MCF 10A (cell line): Measurements from ENCODE around the gene XRN1. TPM values are rescaled to one million over a fixed set of nuclear protein-coding genes. Genes with fewer than 3 reads are reported as not detected.
A peak's percentile ranks its signal among the peaks of the same experiment; 100 is the strongest.

ENCODE experiments used
- BruUV-seq: library from RNA; stranded (reverse); fragments of 400-500 nt; replicated peaks from 2 replicates; lab custom pipeline; 2021; lab: Mats Ljungman, UMichigan
- CTCF ChIA-PET: fragments of 300-600 bp; sonication (Branson Sonifier 250); formaldehyde crosslinking; extraction: SDS; loops from one replicate; lab custom pipeline; 2021; ENCODE audit warnings: antibody characterized with exemption, inconsistent platforms; lab: Yijun Ruan, JAX
- POLR2A ChIA-PET: fragments of 300-600, 350-650 bp; sonication (Branson Sonifier 250); formaldehyde crosslinking; extraction: SDS; loops from one replicate; lab custom pipeline; 2020; ENCODE audit warnings: antibody characterized with exemption, inconsistent platforms; lab: Yijun Ruan, JAX
- DNase-seq: peaks from one replicate; pipeline ENCODE4 v3.0.0-alpha.2; 2018; ENCODE audit not compliant: unreplicated experiment
- H3K27ac Mint-ChIP-seq: one replicate; pipeline ENCODE4 v1.8.0; 2022; ENCODE audit warnings: mild to moderate bottlenecking, low read depth, mixed read lengths; ENCODE audit not compliant: unreplicated experiment
- H3K27me3 Mint-ChIP-seq: one replicate; pipeline ENCODE4 v1.8.0; 2022; ENCODE audit warnings: mixed read lengths; ENCODE audit not compliant: insufficient read depth, unreplicated experiment
- H3K36me3 Mint-ChIP-seq: one replicate; pipeline ENCODE4 v1.8.0; 2022; ENCODE audit warnings: mild to moderate bottlenecking, moderate library complexity, mixed read lengths; ENCODE audit not compliant: insufficient read depth, unreplicated experiment
- H3K4me1 Mint-ChIP-seq: one replicate; pipeline ENCODE4 v1.8.0; 2022; ENCODE audit warnings: mixed read lengths; ENCODE audit not compliant: insufficient read depth, unreplicated experiment
- H3K4me3 Mint-ChIP-seq: one replicate; pipeline ENCODE4 v1.8.0; 2022; ENCODE audit warnings: mild to moderate bottlenecking, moderate library complexity, mixed read lengths; ENCODE audit not compliant: unreplicated experiment
- H3K9me3 Mint-ChIP-seq: one replicate; pipeline ENCODE4 v1.8.0; 2022; ENCODE audit warnings: mixed read lengths; ENCODE audit not compliant: unreplicated experiment
- CTCF ChIP-seq: fragments of 200-600 bp; IDR thresholded peaks from one replicate; pipeline ENCODE4 v1.8.0; 2022; ENCODE audit warnings: antibody characterized with exemption, mild to moderate bottlenecking; ENCODE audit not compliant: unreplicated experiment
- intact Hi-C: fragments of 100-400 bp; cut with micrococcal nuclease; formaldehyde crosslinking; loops from 2 replicates; pipeline ENCODE4 v1.14.1; 2022
- total RNA-seq: library from RNA; stranded (reverse); gene quantifications from 2 replicates; pipeline ENCODE4 v1.2.3, GENCODE V29; 2022

The XRN1 gene
- total RNA-seq, 1 experiment from 2014 or later, result 21.7 TPM

- ChIA-PET POLR2A (interaction anchor here (1.3 kb wide), 1 partner anchor 133 kb away, joined by 3 read pairs; no protein-coding TSS in a partner anchor), CTCF (interaction anchor here (0.6 to 6.6 kb wide), 6 partner anchors 51 to 284 kb away, joined by 3 to 74 read pairs (median 5); no protein-coding TSS in a partner anchor)
- Mint-ChIP-seq H3K9me3 (no peaks in the 10 kb centered on the region), H3K27ac (no peak overlapping the region), H3K36me3 (peaks cover 6% of the 10 kb centered on the region), H3K4me1 (peaks cover 19% of the 10 kb centered on the region), H3K27me3 (no peaks in the 10 kb centered on the region), H3K4me3 (no peak overlapping the region)
- no peak for TF ChIP-seq CTCF
- no peak for DNase-seq
- no TSS peak for BruUV-seq
- intact Hi-C loops, result no loop called here
These were observed 166.4 kb downstream of the XRN1 start for GRCh38 chr3:142281474-142281873.

- intact Hi-C loops, result loop anchor here (1.0 to 10.0 kb wide), 7 partner anchors 55 to 705 kb away; partner anchors contain the start of gene GK5
- TF ChIP-seq CTCF, result peak; percentile 68
- peaks cover 6% of the 10 kb centered on the region for H3K36me3 Mint-ChIP-seq
- no TSS peak for BruUV-seq
- ChIA-PET POLR2A (interaction anchor here (0.6 to 3.2 kb wide), 13 partner anchors 28 to 798 kb away, joined by 3 to 11 read pairs (median 4); no protein-coding TSS in a partner anchor), CTCF (interaction anchor here (0.6 to 6.6 kb wide), 42 partner anchors 8 to 734 kb away, joined by 3 to 74 read pairs (median 4); no protein-coding TSS in a partner anchor)
- no peaks in the 10 kb centered on the region for H3K9me3 Mint-ChIP-seq
- no peaks in the 10 kb centered on the region for H3K27me3 Mint-ChIP-seq
- H3K4me3 Mint-ChIP-seq, result no peak overlapping the region
- DNase-seq, result peak; percentile 89
- peaks cover 30% of the 10 kb centered on the region for H3K4me1 Mint-ChIP-seq
- H3K27ac Mint-ChIP-seq, result no peak overlapping the region
These were observed 167.8 kb downstream of the XRN1 start for GRCh38 chr3:142279965-142280590.

- TF ChIP-seq CTCF, result no peak
- Mint-ChIP-seq H3K4me1 (peaks cover 37% of the 10 kb centered on the region), H3K4me3 (no peak overlapping the region), H3K27ac (no peak overlapping the region), H3K36me3 (no peaks in the 10 kb centered on the region), H3K9me3 (no peaks in the 10 kb centered on the region), H3K27me3 (no peaks in the 10 kb centered on the region)
- BruUV-seq, result no TSS peak
- peak; percentile 57 for DNase-seq
- intact Hi-C loops, result loop anchor here (5.0 to 10.0 kb wide), 2 partner anchors 71 to 704 kb away; no protein-coding TSS in a partner anchor
- ChIA-PET POLR2A (interaction anchor here (0.6 to 3.2 kb wide), 8 partner anchors 63 to 168 kb away, joined by 3 to 11 read pairs (median 5); partner anchors contain the start of gene TFDP2), CTCF (interaction anchor here (0.7 to 6.6 kb wide), 8 partner anchors 53 to 318 kb away, joined by 4 to 74 read pairs (median 10); partner anchors contain the start of gene GK5)
These were observed 169.4 kb downstream of the XRN1 start for GRCh38 chr3:142278451-142278850.

- Mint-ChIP-seq H3K36me3 (no peaks in the 10 kb centered on the region), H3K27ac (peak overlapping the region; percentile 78), H3K4me1 (peaks cover 37% of the 10 kb centered on the region), H3K9me3 (no peaks in the 10 kb centered on the region), H3K4me3 (no peak overlapping the region), H3K27me3 (no peaks in the 10 kb centered on the region)
- CTCF ChIA-PET, result interaction anchor here (1.2 to 1.4 kb wide), 2 partner anchors 65 to 152 kb away, joined by 3 to 8 read pairs; no protein-coding TSS in a partner anchor
- POLR2A ChIA-PET, result interaction anchor here (0.8 to 1.5 kb wide), 8 partner anchors 59 to 128 kb away, joined by 3 to 7 read pairs (median 3); no protein-coding TSS in a partner anchor
- no peak for TF ChIP-seq CTCF
- BruUV-seq, result no TSS peak
- intact Hi-C loops, result loop anchor here (1.0 to 10.0 kb wide), 3 partner anchors 69 to 702 kb away; no protein-coding TSS in a partner anchor
- DNase-seq, result peak; percentile 56
These were observed 171.1 kb downstream of the XRN1 start for GRCh38 chr3:142276781-142277180.
